ENCODE data around the gene CDK1. TPM values are rescaled to one million over a fixed set of nuclear protein-coding genes. Genes with fewer than 3 reads are reported as not detected.

The CDK1 gene
- total RNA-seq, 1 experiment from 2014 or later, result 78.9 TPM

DNA sequence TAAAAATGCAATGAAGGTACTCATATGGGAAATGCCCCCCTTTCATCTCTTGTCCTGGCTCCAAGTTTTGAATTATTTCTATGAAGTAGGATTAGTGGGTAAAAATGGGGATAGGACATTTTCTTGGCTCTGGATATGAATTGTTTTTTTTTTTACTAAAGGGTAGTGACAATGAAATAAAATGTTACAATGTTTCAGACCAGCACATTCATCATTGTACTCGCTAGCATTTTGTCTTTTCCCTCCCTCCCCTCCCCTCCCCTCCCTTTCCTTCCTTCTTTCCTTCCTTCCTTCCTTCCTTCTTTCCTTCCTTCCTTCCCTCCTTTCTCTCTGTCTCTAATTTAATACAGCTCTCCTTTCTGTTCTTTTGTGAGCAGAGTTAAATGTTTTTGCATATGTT lies 64.4 kb downstream of the CDK1 start:
- Histone ChIP-seq H3K4ac (ENCODE audit: low read depth, low read length) (no peak overlapping the region), H3T11ph (ENCODE audit: low read length) (no peak overlapping the region), H3K23ac (ENCODE audit: insufficient read length, low read depth, low read length) (no peak overlapping the region), H3K18ac (ENCODE audit: insufficient read length, low read depth, low read length) (no peak overlapping the region), H3K14ac (ENCODE audit: insufficient read depth, low read length) (no peak overlapping the region), H3K9ac (ENCODE audit: extremely low read depth, insufficient read length, low read length) (no peak overlapping the region), H3K9me3 (ENCODE audit: control insufficient read depth, low read depth, low read length) (no peaks in the 10 kb centered on the region), H2BK120ac (ENCODE audit: low read depth, low read length, poor library complexity, severe bottlenecking) (no peak overlapping the region), H4K8ac (replicated peaks; ENCODE audit: insufficient read length, low read depth, low read length) (no peak overlapping the region), H2BK20ac (ENCODE audit: low read depth, low read length, poor library complexity, severe bottlenecking) (no peak overlapping the region), H3K56ac (ENCODE audit: insufficient read length, low read depth, low read length) (no peak overlapping the region), H2AK5ac (ENCODE audit: insufficient read length, low read length) (no peak overlapping the region), H3K27me3 (ENCODE audit: insufficient read depth, low read length) (no peaks in the 10 kb centered on the region), H4K20me1 (ENCODE audit: control insufficient read depth, insufficient read depth, insufficient read length) (no peaks in the 10 kb centered on the region), H2BK5ac (ENCODE audit: insufficient read length, low read length) (no peak overlapping the region), H4K5ac (ENCODE audit: insufficient read length, low read depth, low read length) (no peak overlapping the region), H3K23me2 (ENCODE audit: insufficient read length, low read depth, low read length, poor library complexity, severe bottlenecking) (no peaks in the 10 kb centered on the region), H3K4me2 (ENCODE audit: insufficient read depth, insufficient read length, low read length) (no peak overlapping the region), H2AFZ (ENCODE audit: low read length) (no peak overlapping the region), H2BK12ac (ENCODE audit: insufficient read length, low read depth, low read length) (no peak overlapping the region), H3K27ac (ENCODE audit: insufficient read length, low read depth, low read length) (no peak overlapping the region), H3K79me2 (ENCODE audit: insufficient read depth, low read length) (no peaks in the 10 kb centered on the region), H3K79me1 (ENCODE audit: insufficient read depth, low read depth, low read length, poor library complexity, severe bottlenecking) (no peaks in the 10 kb centered on the region), H4K91ac (ENCODE audit: insufficient read length, low read depth, low read length) (no peak overlapping the region), H3K4me1 (ENCODE audit: insufficient read depth, low read length) (no peaks in the 10 kb centered on the region), H2BK15ac (ENCODE audit: low read depth, low read length) (no peak overlapping the region)
- Mint-ChIP-seq H3K9me3 (no peaks in the 10 kb centered on the region), H3K27me3 (ENCODE audit: low read depth) (no peaks in the 10 kb centered on the region), H3K27ac (no peak overlapping the region), H3K36me3 (ENCODE audit: insufficient read depth in 1 of 3, low read depth in 3 of 3) (no peaks in the 10 kb centered on the region), H3K4me3 (no peak overlapping the region), H3K4me1 (peaks cover 2% of the 10 kb centered on the region in 2 experiments; a peak in 3 of 4 replicates)
- DNase-seq, result no peak
- TF ChIP-seq, protein P1, sequence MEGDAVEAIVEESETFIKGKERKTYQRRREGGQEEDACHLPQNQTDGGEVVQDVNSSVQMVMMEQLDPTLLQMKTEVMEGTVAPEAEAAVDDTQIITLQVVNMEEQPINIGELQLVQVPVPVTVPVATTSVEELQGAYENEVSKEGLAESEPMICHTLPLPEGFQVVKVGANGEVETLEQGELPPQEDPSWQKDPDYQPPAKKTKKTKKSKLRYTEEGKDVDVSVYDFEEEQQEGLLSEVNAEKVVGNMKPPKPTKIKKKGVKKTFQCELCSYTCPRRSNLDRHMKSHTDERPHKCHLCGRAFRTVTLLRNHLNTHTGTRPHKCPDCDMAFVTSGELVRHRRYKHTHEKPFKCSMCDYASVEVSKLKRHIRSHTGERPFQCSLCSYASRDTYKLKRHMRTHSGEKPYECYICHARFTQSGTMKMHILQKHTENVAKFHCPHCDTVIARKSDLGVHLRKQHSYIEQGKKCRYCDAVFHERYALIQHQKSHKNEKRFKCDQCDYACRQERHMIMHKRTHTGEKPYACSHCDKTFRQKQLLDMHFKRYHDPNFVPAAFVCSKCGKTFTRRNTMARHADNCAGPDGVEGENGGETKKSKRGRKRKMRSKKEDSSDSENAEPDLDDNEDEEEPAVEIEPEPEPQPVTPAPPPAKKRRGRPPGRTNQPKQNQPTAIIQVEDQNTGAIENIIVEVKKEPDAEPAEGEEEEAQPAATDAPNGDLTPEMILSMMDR (conservative IDR thresholded peaks at IDR 0.05), result no peak
- WGBS (ENCODE audit: extremely low coverage, insufficient read length, low lambda C conversion rate), result no CpG with 5 or more reads among the region's 1 CpG

Other genes with a start within 250 kb of the CDK1 start
- 2.5 and 2.9 TPM in 2 replicates for gene RHOBTB1, start 165.7 kb downstream of the CDK1 start, total RNA-seq (2021)